NCI-H1105 (cell line): Measurements from ENCODE around the gene PRKCZ.

Experiments used
- DNase-seq: peaks from one replicate; lab custom pipeline; 2025; lab: John Stamatoyannopoulos, UW

The PRKCZ gene

GRCh38 chr1:2210084-2210653, 160.0 kb downstream of the PRKCZ start:
- DNase-seq: no peak

- DNase-seq: no peak
These were observed 160.6 kb downstream of the PRKCZ start for GRCh38 chr1:2210786-2211185.

GRCh38 chr1:2212274-2212531, 162.0 kb downstream of the PRKCZ start:
- no peak for DNase-seq

GRCh38 chr1:2212532-2213491, 162.6 kb downstream of the PRKCZ start:
- DNase-seq: no peak

GRCh38 chr1:2213576-2214505, 163.6 kb downstream of the PRKCZ start:
- no peak for DNase-seq

- DNase-seq: no peak
These were observed 164.5 kb downstream of the PRKCZ start for GRCh38 chr1:2214541-2215241.

- DNase-seq: no peak
These were observed 165.1 kb downstream of the PRKCZ start for GRCh38 chr1:2215329-2215728.

- no peak for DNase-seq
These were observed 165.9 kb downstream of the PRKCZ start for GRCh38 chr1:2215909-2216766.

GRCh38 chr1:2216767-2217058, 166.5 kb downstream of the PRKCZ start:
- no peak for DNase-seq

- no peak for DNase-seq
These were observed 171.1 kb downstream of the PRKCZ start for GRCh38 chr1:2221271-2221670.

GRCh38 chr1:2224170-2224584, 174.0 kb downstream of the PRKCZ start:
- no peak for DNase-seq

GRCh38 chr1:2224631-2225428, 174.6 kb downstream of the PRKCZ start:
- DNase-seq: no peak

- no peak for DNase-seq
These were observed 176.5 kb downstream of the PRKCZ start for GRCh38 chr1:2226525-2227345.

- peak; percentile 97 for DNase-seq
These were observed 177.3 kb downstream of the PRKCZ start for GRCh38 chr1:2227346-2228156.

- DNase-seq: no peak
These were observed 178.0 kb downstream of the PRKCZ start, which contains the start of gene SKI for GRCh38 chr1:2228157-2228594. TSS of gene SKI (plus strand) at chr1:2228319. CDS start at chr1:2228767, 448 bp downstream.

GRCh38 chr1:2228694-2229036, 178.5 kb downstream of the PRKCZ start:
- no peak for DNase-seq

- peak; percentile 62 for DNase-seq
These were observed 179.0 kb downstream of the PRKCZ start for GRCh38 chr1:2229037-2229864.
